Smooth muscle cell of the brain vasculature (primary cell): ENCODE measurements around the gene TTC34.

Experiments
- DNase-seq: peaks from one replicate; pipeline ENCODE4 v3.0.0-alpha.2; 2012; ENCODE audit warnings: low read depth, low spot score

Gene TTC34

GRCh38 chr1:2642560-2643413, 158.7 kb downstream of the TTC34 start:
- peak; percentile 68 for DNase-seq

GRCh38 chr1:2642131-2642559, 159.3 kb downstream of the TTC34 start:
- DNase-seq, result no peak

GRCh38 chr1:2641381-2642130, 159.9 kb downstream of the TTC34 start:
- no peak for DNase-seq

- no peak for DNase-seq
Measured at GRCh38 chr1:2640626-2641025, 160.9 kb downstream of the TTC34 start.

- no peak for DNase-seq
Measured at GRCh38 chr1:2639607-2640521, 161.6 kb downstream of the TTC34 start.

- no peak for DNase-seq
Measured at GRCh38 chr1:2639203-2639602, 162.3 kb downstream of the TTC34 start.

GRCh38 chr1:2638466-2639115, 162.9 kb downstream of the TTC34 start:
- no peak for DNase-seq

GRCh38 chr1:2637442-2638145, 163.9 kb downstream of the TTC34 start:
- no peak for DNase-seq

- no peak for DNase-seq
Measured at GRCh38 chr1:2636733-2637132, 164.8 kb downstream of the TTC34 start.

- DNase-seq, result no peak
Measured at GRCh38 chr1:2635361-2636010, 166.0 kb downstream of the TTC34 start.

GRCh38 chr1:2633936-2634491, 167.5 kb downstream of the TTC34 start:
- no peak for DNase-seq

GRCh38 chr1:2633366-2633935, 168.0 kb downstream of the TTC34 start:
- DNase-seq, result no peak

- no peak for DNase-seq
Measured at GRCh38 chr1:2632561-2633361, 168.7 kb downstream of the TTC34 start, which contains the start of gene MMEL1. TSS of gene MMEL1 (minus strand) at chr1:2633016. CDS start at chr1:2629484, 3,532 bp downstream.

- DNase-seq, result no peak
Measured at GRCh38 chr1:2632051-2632430, 169.5 kb downstream of the TTC34 start.

- DNase-seq, result no peak
Measured at GRCh38 chr1:2631136-2632050, 170.1 kb downstream of the TTC34 start.

GRCh38 chr1:2630498-2631135, 170.9 kb downstream of the TTC34 start:
- no peak for DNase-seq
